ENCODE results near the gene SLC6A1. TPM values are rescaled to one million over a fixed set of nuclear protein-coding genes. Genes with fewer than 3 reads are reported as not detected.

The SLC6A1 gene
- total and polyA plus RNA-seq, 2 of the 13 experiments (the other 11 are each of a cell fraction or from before 2014, with no cell fraction given): not detected

DNA sequence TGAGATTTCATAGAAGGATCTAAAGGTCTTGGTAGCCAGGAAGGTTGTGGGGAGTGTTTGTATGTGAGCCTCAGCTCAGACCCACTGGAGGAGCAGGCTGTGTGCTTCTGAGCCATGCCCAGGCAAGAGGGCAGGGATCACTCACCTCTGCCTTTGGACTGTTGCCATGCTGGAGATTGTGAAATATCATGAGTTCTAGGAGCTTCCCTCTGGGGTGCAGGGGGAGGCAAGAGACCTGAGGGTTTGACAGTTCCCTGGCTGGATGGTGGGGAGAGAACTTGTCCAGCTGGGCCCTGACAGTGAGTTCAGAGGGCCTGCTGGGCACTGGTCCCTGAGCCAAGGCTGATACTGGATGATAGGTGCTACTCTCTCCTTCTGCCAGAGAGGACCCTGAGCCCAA lies 6.0 kb downstream of the SLC6A1 start (continued):
- TF ChIP-seq FOXM1 (CRISPR knock-in tag; IDR thresholded peaks at IDR 0.05): no peak

DNA sequence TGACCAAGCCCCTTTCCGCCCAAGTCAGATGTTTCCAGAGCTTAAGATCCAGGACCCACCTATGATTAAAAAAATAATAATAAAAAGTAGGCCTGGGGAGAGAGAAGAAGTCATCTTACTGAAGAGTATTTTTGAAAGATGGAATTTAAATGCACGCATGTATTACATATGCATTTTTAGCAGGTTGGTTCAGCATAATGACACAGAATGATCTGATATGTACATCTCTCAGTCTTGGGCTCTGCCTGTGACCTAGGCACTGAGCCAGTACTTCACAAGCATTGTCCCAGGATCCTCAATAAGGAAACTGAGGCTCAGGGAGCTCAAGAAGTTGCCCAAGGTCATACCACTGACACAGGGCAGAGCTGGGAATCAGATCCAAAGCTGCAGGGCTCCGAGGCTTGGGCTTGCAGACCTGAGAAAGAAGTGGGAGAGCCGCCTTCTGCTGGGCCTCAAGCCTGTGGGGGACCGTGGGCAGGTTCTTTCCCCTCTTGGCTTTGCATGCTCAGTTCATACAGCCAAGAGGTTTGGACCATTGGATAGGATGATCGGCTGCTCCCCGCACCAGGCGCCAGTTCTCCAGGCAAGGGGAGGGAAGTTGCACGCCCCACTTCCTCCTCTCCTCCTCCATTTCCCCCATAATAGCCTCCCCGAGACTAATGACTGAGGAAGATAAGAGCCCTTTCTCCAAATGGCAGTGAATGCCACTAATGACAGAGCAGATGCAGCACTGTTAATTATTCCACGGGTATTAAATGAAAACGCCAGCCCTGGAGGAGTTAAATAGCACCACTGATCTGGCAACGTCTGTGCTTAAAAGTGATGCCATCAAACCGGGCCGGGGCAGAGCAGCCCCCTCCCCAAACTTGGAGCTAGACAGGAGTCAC lies 6.9 kb downstream of the SLC6A1 start:
- TF ChIP-seq FOXK1 (CRISPR knock-in tag; IDR thresholded peaks at IDR 0.05; ENCODE audit: borderline replicate concordance, low read depth): no peak
- no peak for TF ChIP-seq NFE2L1 (CRISPR knock-in tag; IDR thresholded peaks at IDR 0.05; ENCODE audit: borderline replicate concordance)
- TF ChIP-seq, protein P1, sequence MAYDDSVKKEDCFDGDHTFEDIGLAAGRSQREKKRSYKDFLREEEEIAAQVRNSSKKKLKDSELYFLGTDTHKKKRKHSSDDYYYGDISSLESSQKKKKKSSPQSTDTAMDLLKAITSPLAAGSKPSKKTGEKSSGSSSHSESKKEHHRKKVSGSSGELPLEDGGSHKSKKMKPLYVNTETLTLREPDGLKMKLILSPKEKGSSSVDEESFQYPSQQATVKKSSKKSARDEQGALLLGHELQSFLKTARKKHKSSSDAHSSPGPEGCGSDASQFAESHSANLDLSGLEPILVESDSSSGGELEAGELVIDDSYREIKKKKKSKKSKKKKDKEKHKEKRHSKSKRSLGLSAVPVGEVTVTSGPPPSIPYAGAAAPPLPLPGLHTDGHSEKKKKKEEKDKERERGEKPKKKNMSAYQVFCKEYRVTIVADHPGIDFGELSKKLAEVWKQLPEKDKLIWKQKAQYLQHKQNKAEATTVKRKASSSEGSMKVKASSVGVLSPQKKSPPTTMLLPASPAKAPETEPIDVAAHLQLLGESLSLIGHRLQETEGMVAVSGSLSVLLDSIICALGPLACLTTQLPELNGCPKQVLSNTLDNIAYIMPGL (CRISPR knock-in tag; IDR thresholded peaks at IDR 0.05; ENCODE audit: borderline replicate concordance in 1 of 2, low read depth in 1 of 2): no peak
- no peak for TF ChIP-seq ZMYM4 (CRISPR knock-in tag; IDR thresholded peaks at IDR 0.05)
- no peak for TF ChIP-seq ZNF777 (CRISPR knock-in tag; IDR thresholded peaks at IDR 0.05)
- TF ChIP-seq, protein P2, sequence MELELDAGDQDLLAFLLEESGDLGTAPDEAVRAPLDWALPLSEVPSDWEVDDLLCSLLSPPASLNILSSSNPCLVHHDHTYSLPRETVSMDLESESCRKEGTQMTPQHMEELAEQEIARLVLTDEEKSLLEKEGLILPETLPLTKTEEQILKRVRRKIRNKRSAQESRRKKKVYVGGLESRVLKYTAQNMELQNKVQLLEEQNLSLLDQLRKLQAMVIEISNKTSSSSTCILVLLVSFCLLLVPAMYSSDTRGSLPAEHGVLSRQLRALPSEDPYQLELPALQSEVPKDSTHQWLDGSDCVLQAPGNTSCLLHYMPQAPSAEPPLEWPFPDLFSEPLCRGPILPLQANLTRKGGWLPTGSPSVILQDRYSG (CRISPR knock-in tag; IDR thresholded peaks at IDR 0.05): no peak
- TF ChIP-seq NR2F1 (CRISPR knock-in tag; IDR thresholded peaks at IDR 0.05): no peak
- no peak for TF ChIP-seq STAT5B (CRISPR knock-in tag; IDR thresholded peaks at IDR 0.05)
- TF ChIP-seq, protein P3, sequence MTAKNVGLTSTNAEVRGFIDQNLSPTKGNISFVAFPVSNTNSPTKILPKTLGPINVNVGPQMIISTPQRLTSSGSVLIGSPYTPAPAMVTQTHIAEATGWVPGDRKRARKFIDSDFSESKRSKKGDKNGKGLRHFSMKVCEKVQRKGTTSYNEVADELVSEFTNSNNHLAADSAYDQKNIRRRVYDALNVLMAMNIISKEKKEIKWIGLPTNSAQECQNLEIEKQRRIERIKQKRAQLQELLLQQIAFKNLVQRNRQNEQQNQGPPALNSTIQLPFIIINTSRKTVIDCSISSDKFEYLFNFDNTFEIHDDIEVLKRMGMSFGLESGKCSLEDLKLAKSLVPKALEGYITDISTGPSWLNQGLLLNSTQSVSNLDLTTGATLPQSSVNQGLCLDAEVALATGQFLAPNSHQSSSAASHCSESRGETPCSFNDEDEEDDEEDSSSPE (CRISPR knock-in tag; IDR thresholded peaks at IDR 0.05): no peak
- TF ChIP-seq, protein P4, sequence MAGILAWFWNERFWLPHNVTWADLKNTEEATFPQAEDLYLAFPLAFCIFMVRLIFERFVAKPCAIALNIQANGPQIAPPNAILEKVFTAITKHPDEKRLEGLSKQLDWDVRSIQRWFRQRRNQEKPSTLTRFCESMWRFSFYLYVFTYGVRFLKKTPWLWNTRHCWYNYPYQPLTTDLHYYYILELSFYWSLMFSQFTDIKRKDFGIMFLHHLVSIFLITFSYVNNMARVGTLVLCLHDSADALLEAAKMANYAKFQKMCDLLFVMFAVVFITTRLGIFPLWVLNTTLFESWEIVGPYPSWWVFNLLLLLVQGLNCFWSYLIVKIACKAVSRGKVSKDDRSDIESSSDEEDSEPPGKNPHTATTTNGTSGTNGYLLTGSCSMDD (CRISPR knock-in tag; IDR thresholded peaks at IDR 0.05): no peak
- TF ChIP-seq ARID2 (CRISPR knock-in tag; IDR thresholded peaks at IDR 0.05; ENCODE audit: borderline replicate concordance): no peak
- no peak for TF ChIP-seq GATAD2A (CRISPR knock-in tag; IDR thresholded peaks at IDR 0.05)
- TF ChIP-seq HCFC1 (IDR thresholded peaks at IDR 0.05; ENCODE audit: low read depth, low read length): no peak
- Histone ChIP-seq H3K27me3 (ENCODE audit: control insufficient read depth in 1 of 2, insufficient read depth in 2 of 2, low read length in 2 of 2) (peaks cover 1 to 2% of the 10 kb centered on the region in 2 experiments; a peak in 3 of 5 replicates), H3K79me2 (ENCODE audit: insufficient read depth, low read length) (no peaks in the 10 kb centered on the region), H2AFZ (ENCODE audit: low read length) (no peak overlapping the region), H3K9ac (ENCODE audit: insufficient read depth, low read depth, low read length) (no peak overlapping the region), H4K20me1 (ENCODE audit: insufficient read depth, low read length) (no peaks in the 10 kb centered on the region), H3K27ac (ENCODE audit: extremely low read length, insufficient read depth, low read length) (no peak overlapping the region), H3K4me1 (ENCODE audit: insufficient read depth, low read length) (peaks cover 46% of the 10 kb centered on the region), H3K9me3 (ENCODE audit: low read length) (no peaks in the 10 kb centered on the region), H3K36me3 (replicated peaks in 1 of 2; ENCODE audit: control insufficient read depth in 1 of 2, insufficient read depth in 2 of 2, low read length in 2 of 2) (no peaks in the 10 kb centered on the region), H3K4me3 (replicated peaks in 1 of 3; ENCODE audit: insufficient read depth in 1 of 3, low read depth in 2 of 3, low read length in 3 of 3) (no peak overlapping the region), H3K4me2 (ENCODE audit: low read depth, low read length) (no peak overlapping the region)
- in situ Hi-C loops (cut with HindIII; ENCODE audit: extremely low pct_ligation_motif_present, low pct_unique_long_range_greater_than_20kb) (no loop called here), intact Hi-C loops (cut with micrococcal nuclease; ENCODE audit: unreplicated experiment) (no loop called here)
- WGBS (ENCODE audit: low lambda C conversion rate): 61% methylated on average over 15 of the region's 15 CpGs
- no TSS peak for BruUV-seq (replicated peaks)
- DNase-seq (ENCODE audit: low spot score): no peak
- ChIA-PET CTCF (ENCODE audit: low intra/inter-chr PET ratio, low total read pairs) (no interaction called here), POLR2A (no interaction called here)
- ATAC-seq: no peak
- FAIRE-seq: no peak

Measured in HepG2 (cell line).